ENCODE measurements around the gene OSTM1. TPM values are rescaled to one million over a fixed set of nuclear protein-coding genes. Genes with fewer than 3 reads are reported as not detected.

The OSTM1 gene
- total and polyA plus RNA-seq, 9 of the 15 experiments (the other 6 are each of a cell fraction or from before 2014, with no cell fraction given): 5.6 to 29.5 (median 16.3) TPM

DNA sequence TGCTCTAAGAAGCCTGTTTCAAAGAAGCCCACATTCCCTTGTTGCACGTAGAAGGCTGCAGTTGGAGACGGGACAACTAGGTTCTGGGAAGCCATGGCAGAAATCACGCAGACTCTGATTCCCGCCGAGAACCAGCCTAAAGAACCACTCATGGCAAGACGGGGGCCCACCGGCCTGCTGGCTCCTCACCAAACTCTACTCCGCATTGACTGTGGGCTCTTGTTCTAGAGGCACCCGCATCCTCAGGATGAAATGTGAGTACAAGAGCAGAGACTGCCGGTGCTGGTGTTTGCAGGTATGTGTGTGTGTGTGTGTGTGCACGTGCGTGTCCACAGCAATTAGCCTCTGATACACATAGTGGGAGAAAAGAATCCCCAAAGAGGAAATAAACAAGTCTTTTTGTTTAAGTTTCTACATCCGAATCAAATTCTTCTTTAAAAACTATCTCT lies 49.0 kb upstream of the OSTM1 start:
- H3K9me1 ChIP-seq (ENCODE audit: control insufficient read depth, insufficient read depth, low read length): no peaks in the 10 kb centered on the region
- no peak overlapping the region for H3K4me3 ChIP-seq
- TF ChIP-seq NFIC (IDR thresholded peaks at IDR 0.05): no peak
- TF ChIP-seq, protein P1, sequence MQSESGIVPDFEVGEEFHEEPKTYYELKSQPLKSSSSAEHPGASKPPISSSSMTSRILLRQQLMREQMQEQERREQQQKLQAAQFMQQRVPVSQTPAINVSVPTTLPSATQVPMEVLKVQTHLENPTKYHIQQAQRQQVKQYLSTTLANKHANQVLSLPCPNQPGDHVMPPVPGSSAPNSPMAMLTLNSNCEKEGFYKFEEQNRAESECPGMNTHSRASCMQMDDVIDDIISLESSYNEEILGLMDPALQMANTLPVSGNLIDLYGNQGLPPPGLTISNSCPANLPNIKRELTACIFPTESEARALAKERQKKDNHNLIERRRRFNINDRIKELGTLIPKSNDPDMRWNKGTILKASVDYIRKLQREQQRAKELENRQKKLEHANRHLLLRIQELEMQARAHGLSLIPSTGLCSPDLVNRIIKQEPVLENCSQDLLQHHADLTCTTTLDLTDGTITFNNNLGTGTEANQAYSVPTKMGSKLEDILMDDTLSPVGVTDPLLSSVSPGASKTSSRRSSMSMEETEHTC (IDR thresholded peaks at IDR 0.05): no peak
- TF ChIP-seq U2AF2 (optimal IDR thresholded peaks at IDR 0.05; ENCODE audit: low read depth, low read length): no peak
- TF ChIP-seq, protein P2, sequence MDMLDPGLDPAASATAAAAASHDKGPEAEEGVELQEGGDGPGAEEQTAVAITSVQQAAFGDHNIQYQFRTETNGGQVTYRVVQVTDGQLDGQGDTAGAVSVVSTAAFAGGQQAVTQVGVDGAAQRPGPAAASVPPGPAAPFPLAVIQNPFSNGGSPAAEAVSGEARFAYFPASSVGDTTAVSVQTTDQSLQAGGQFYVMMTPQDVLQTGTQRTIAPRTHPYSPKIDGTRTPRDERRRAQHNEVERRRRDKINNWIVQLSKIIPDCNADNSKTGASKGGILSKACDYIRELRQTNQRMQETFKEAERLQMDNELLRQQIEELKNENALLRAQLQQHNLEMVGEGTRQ (CRISPR knock-in tag; IDR thresholded peaks at IDR 0.05): no peak
- no peak for TF ChIP-seq MEF2A (IDR thresholded peaks at IDR 0.05; ENCODE audit: control insufficient read depth, low read depth, low read length)
- TF ChIP-seq ZNF830 (CRISPR knock-in tag; IDR thresholded peaks at IDR 0.05): no peak
- intact Hi-C loops (cut with micrococcal nuclease): no loop called here
- H3K27ac ChIP-seq (ENCODE audit: extremely low read depth, low read depth, low read length): no peak overlapping the region
- CTCF ChIA-PET (ENCODE audit: low intra/inter-chr PET ratio): no interaction called here
- H3K36me3 ChIP-seq (ENCODE audit: control insufficient read depth, insufficient read depth, low read length): no peaks in the 10 kb centered on the region
- no peak for FAIRE-seq
- H3K79me2 ChIP-seq (ENCODE audit: control insufficient read depth, insufficient read depth, low read length): no peaks in the 10 kb centered on the region
- in situ Hi-C loops (cut with MboI): no loop called here
- no peaks in the 10 kb centered on the region for H4K20me1 ChIP-seq (replicated peaks; ENCODE audit: control insufficient read depth, insufficient read depth, low read length)
- POLR2A ChIA-PET: no interaction called here
- DNase-seq (ENCODE audit: extremely low read depth in 1 of 4, low spot score in 3 of 4): no peak
- H3K9me3 ChIP-seq (replicated peaks; ENCODE audit: control insufficient read depth, insufficient read depth, low read depth, low read length): no peaks in the 10 kb centered on the region
- peaks cover 0 to 4% of the 10 kb centered on the region in 2 experiments; a peak in 1 of 5 replicates for H3K4me1 ChIP-seq (replicated peaks in 1 of 2; ENCODE audit: control insufficient read depth in 2 of 2, insufficient read depth in 2 of 2, low read length in 2 of 2)
- no peak; the same call in 2 of the 3 replicates for ATAC-seq
- 2% methylated on average over 13 of the region's 13 CpGs for WGBS (ENCODE audit: insufficient coverage, low coverage, missing lambda C conversion rate)
- BruUV-seq (replicated peaks): no TSS peak
- H3K4me2 ChIP-seq (ENCODE audit: insufficient read depth, low read length): no peak overlapping the region
- H3K27me3 ChIP-seq (ENCODE audit: control insufficient read depth in 2 of 2, insufficient read depth in 2 of 2, low read length in 2 of 2): peaks cover 20 to 43% of the 10 kb centered on the region in 2 experiments; a peak in 4 of 5 replicates
- H2AFZ ChIP-seq (ENCODE audit: low read depth, low read length): no peak overlapping the region
- no peak overlapping the region for H3K9ac ChIP-seq (ENCODE audit: insufficient read depth in 1 of 2, low read depth in 2 of 2, low read length in 2 of 2)

Data from K562 (cell line).